Testis (tissue), 2 donors: ENCODE data around the gene TARBP2.

ENCODE experiments used
- CTCF ChIP-seq, 3 experiments: fragments of 450-650 bp in 2 of 3; fragments of 200-600 bp in 1 of 3; sonication (generic) in 1 of 3; IDR thresholded peaks; one replicate each; pipeline ENCODE4 v1.5.1; 2016 to 2019; ENCODE audit warnings: antibody characterized with exemption in 3 of 3, mild to moderate bottlenecking in 2 of 3, moderate library complexity in 1 of 3
- POLR2A ChIP-seq: fragments of 450-650 bp; IDR thresholded peaks from one replicate; pipeline ENCODE4 v1.6.1; 2017; ENCODE audit warnings: antibody characterized with exemption, mild to moderate bottlenecking, moderate library complexity

GRCh38 chr12:53463802-53464560, 37.1 kb upstream of the TARBP2 start:
- TF ChIP-seq CTCF (IDR thresholded peaks at IDR 0.05) (no peak), POLR2A (no peak)
